Hepatocyte (in vitro differentiated cells): Measurements from ENCODE around the gene PRC1. TPM values are rescaled to one million over a fixed set of nuclear protein-coding genes. Genes with fewer than 3 reads are reported as not detected.
A peak's percentile ranks its signal among the peaks of the same experiment; 100 is the strongest.

Source experiments
- DNase-seq: peaks from one replicate; pipeline ENCODE4 v3.0.0-alpha.2; 2016; ENCODE audit warnings: low spot score
- H2AFZ ChIP-seq: fragments of 200-600 bp; sonication (generic); 2 replicates; pipeline ENCODE4 v1.6.0; 2016; ENCODE audit warnings: antibody characterized with exemption, mild to moderate bottlenecking
- H3K27ac ChIP-seq: fragments of 200-600 bp; sonication (generic); 2 replicates; pipeline ENCODE4 v1.5.1; 2016; ENCODE audit warnings: mild to moderate bottlenecking
- H3K27me3 ChIP-seq: fragments of 200-600 bp; sonication (generic); 2 replicates; pipeline ENCODE4 v1.6.1; 2016
- H3K36me3 ChIP-seq: fragments of 200-600 bp; sonication (generic); replicated peaks from 2 replicates; pipeline ENCODE4 v1.5.1; 2016; ENCODE audit warnings: low read depth; ENCODE audit not compliant: insufficient read depth
- H3K4me1 ChIP-seq: fragments of 200-600 bp; sonication (generic); 2 replicates; pipeline ENCODE4 v1.5.1; 2016; ENCODE audit warnings: mild to moderate bottlenecking, moderate library complexity; ENCODE audit not compliant: insufficient read depth
- H3K4me2 ChIP-seq: fragments of 200-600 bp; sonication (generic); 2 replicates; pipeline ENCODE4 v1.6.0; 2016
- H3K4me3 ChIP-seq: fragments of 200-600 bp; sonication (generic); 2 replicates; pipeline ENCODE4 v1.5.1; 2016; ENCODE audit warnings: mild to moderate bottlenecking
- H3K79me2 ChIP-seq: fragments of 200-600 bp; sonication (generic); 2 replicates; pipeline ENCODE4 v1.6.0; 2017; ENCODE audit warnings: mild to moderate bottlenecking
- H3K9me2 ChIP-seq: fragments of 200-600 bp; sonication (generic); replicated peaks from 2 replicates; pipeline ENCODE4 v1.6.0; 2017; ENCODE audit warnings: mild to moderate bottlenecking; ENCODE audit not compliant: insufficient read depth
- H3K9me3 ChIP-seq: fragments of 200-600 bp; sonication (generic); 2 replicates; pipeline ENCODE4 v1.5.1; 2016; ENCODE audit warnings: low read depth, mild to moderate bottlenecking
- H4K20me1 ChIP-seq: fragments of 200-600 bp; sonication (generic); 2 replicates; pipeline ENCODE4 v1.6.0; 2016; ENCODE audit warnings: mild to moderate bottlenecking; ENCODE audit not compliant: insufficient read depth, poor library complexity, severe bottlenecking
- CTCF ChIP-seq: fragments of 200-600 bp; sonication (generic); IDR thresholded peaks from 2 replicates; pipeline ENCODE4 v1.5.1; 2016; ENCODE audit warnings: antibody characterized with exemption, mild to moderate bottlenecking; ENCODE audit not compliant: poor library complexity
- EZH2 ChIP-seq: fragments of 200-600 bp; sonication (generic); IDR thresholded peaks from 2 replicates; pipeline ENCODE4 v1.6.1; 2016; ENCODE audit warnings: antibody characterized with exemption, mild to moderate bottlenecking, borderline replicate concordance
- EZH2phosphoT487 ChIP-seq: fragments of 200-600 bp; sonication (generic); IDR thresholded peaks from one replicate; pipeline ENCODE4 v1.6.1; 2018; ENCODE audit warnings: antibody characterized with exemption, mild to moderate bottlenecking, low read depth, moderate library complexity; ENCODE audit not compliant: unreplicated experiment, severe bottlenecking
- WGBS: methylation state at CpG from one replicate; pipeline ENCODE4 v1.1.6; 2016; ENCODE audit warnings: low lambda C conversion rate; ENCODE audit errors: missing lambda C conversion rate; 5-methylcytosine and 5-hydroxymethylcytosine counted together
- polyA plus RNA-seq: library from polyadenylated mRNA; unstranded; fragments of >200 nt; fragmentation: Nextera tagmentation; extraction: Ambion mirVana; gene quantifications from 2 replicates; pipeline ENCODE4 v1.2.1, GENCODE V29; 2016
- total RNA-seq: library from RNA; depleted of rRNA; stranded (reverse); fragments of >200 nt; gene quantifications from 2 replicates; pipeline ENCODE4 v1.2.3, GENCODE V29; 2014

The PRC1 gene
- total and polyA plus RNA-seq, 2 experiments from 2014 or later: 21.5 to 35.8 TPM

GRCh38 chr15:90956274-90957030, 37.9 kb downstream of the PRC1 start:
- no peaks in the 10 kb centered on the region for H3K36me3 ChIP-seq
- no peaks in the 10 kb centered on the region for H4K20me1 ChIP-seq
- no peaks in the 10 kb centered on the region for H3K27me3 ChIP-seq
- no peaks in the 10 kb centered on the region for H3K9me3 ChIP-seq
- 10% methylated on average over 43 of the region's 56 CpGs for WGBS
- no peak overlapping the region for H3K27ac ChIP-seq
- peak overlapping the region; percentile 95 for H2AFZ ChIP-seq
- H3K4me2 ChIP-seq: peak overlapping the region; percentile 98
- no peaks in the 10 kb centered on the region for H3K9me2 ChIP-seq
- peaks cover 3% of the 10 kb centered on the region for H3K79me2 ChIP-seq
- peaks cover 17% of the 10 kb centered on the region for H3K4me1 ChIP-seq
- DNase-seq: peak; percentile 90
- H3K4me3 ChIP-seq: peak overlapping the region; percentile 68
- TF ChIP-seq EZH2: no peak
- no peak for TF ChIP-seq EZH2phosphoT487
- peak; percentile 93 for TF ChIP-seq CTCF

DNA sequence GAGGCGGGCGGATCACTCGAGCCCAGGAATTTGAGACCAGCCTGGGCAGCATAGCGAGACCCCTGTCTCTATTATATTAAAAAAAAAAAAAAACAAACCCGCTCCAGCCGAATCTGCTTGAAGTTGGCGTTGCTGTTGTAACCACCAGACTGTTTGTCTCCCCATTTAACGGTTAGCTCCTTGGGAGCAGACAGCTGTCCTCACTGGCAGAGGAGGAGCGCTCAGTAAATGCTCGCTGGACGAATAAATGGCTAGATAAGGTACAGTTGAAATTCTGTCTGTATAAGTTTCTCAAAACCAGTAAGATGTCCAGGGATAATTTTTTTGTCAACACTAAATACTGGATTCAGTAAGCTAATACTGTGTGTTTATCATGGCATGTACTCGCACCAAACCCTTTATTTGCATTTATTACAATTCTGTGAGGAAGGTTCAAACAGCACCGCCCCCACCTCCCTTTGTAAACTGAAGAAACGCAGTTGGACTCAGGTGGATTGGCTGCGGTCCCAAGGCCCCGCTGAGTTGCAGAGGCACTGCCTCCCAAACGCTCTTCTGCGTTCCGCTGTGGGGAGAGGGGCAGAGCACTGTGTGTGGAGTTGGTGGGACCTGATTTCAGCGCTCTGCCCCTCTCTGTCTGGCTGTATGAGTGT, 38.6 kb downstream of the PRC1 start:
- Histone ChIP-seq H3K27me3 (no peaks in the 10 kb centered on the region), H3K79me2 (peaks cover 3% of the 10 kb centered on the region), H3K4me1 (peaks cover 17% of the 10 kb centered on the region), H2AFZ (no peak overlapping the region), H3K9me3 (no peaks in the 10 kb centered on the region), H3K36me3 (no peaks in the 10 kb centered on the region), H4K20me1 (no peaks in the 10 kb centered on the region), H3K9me2 (no peaks in the 10 kb centered on the region), H3K27ac (no peak overlapping the region), H3K4me2 (peak overlapping the region; percentile 98), H3K4me3 (peak overlapping the region; percentile 57)
- 66% methylated on average over 20 of the region's 20 CpGs for WGBS
- TF ChIP-seq EZH2phosphoT487 (no peak), EZH2 (no peak), CTCF (no peak)
- DNase-seq: no peak

GRCh38 chr15:90954712-90955623, 39.4 kb downstream of the PRC1 start, which contains the start of gene RCCD1:
TSS of gene RCCD1 (plus strand) at chr15:90954884. CDS start at chr15:90956735, 1,851 bp downstream.
- Histone ChIP-seq H3K79me2 (peaks cover 3% of the 10 kb centered on the region), H3K4me2 (peak within 1 kb of the TSS; percentile 98), H3K36me3 (no peaks in the 10 kb centered on the region), H2AFZ (peak within 1 kb of the TSS; percentile 98), H3K9me3 (no peaks in the 10 kb centered on the region), H4K20me1 (no peaks in the 10 kb centered on the region), H3K4me1 (peaks cover 17% of the 10 kb centered on the region), H3K9me2 (no peaks in the 10 kb centered on the region), H3K4me3 (peak within 1 kb of the TSS; percentile 57), H3K27me3 (no peaks in the 10 kb centered on the region), H3K27ac (peak within 1 kb of the TSS; percentile 93)
- TF ChIP-seq EZH2phosphoT487: no peak
- no peak for TF ChIP-seq CTCF
- no peak for TF ChIP-seq EZH2
- WGBS: 2% methylated on average over 60 of the region's 69 CpGs
- peak; percentile 97 for DNase-seq
